PC-3 (cell line): Measurements from ENCODE around the gene CTDNEP1. TPM values are rescaled to one million over a fixed set of nuclear protein-coding genes. Genes with fewer than 3 reads are reported as not detected.

Experiments used
- ATAC-seq: fragments of 200-7000 bp; cut with Tn5 transposase; 2 replicates; pipeline ENCODE4 v1.9.1; 2020; ENCODE audit warnings: mild to moderate bottlenecking, moderate library complexity
- BruUV-seq: library from RNA; stranded (reverse); fragments of 400-500 nt; replicated peaks from 2 replicates; lab custom pipeline; 2021; lab: Mats Ljungman, UMichigan
- CTCF ChIA-PET: fragments of 300-600 bp; sonication (Branson Sonifier 250); formaldehyde crosslinking; loops from one replicate; lab custom pipeline; 2022; ENCODE audit warnings: antibody characterized with exemption; lab: Charles Lee
- POLR2A ChIA-PET: fragments of 300-600 bp; sonication (Branson Sonifier 250); formaldehyde crosslinking; loops from one replicate; lab custom pipeline; 2022; ENCODE audit warnings: antibody characterized with exemption; ENCODE audit not compliant: unreplicated experiment; lab: Charles Lee
- DNase-seq: peaks from one replicate; pipeline ENCODE4 v3.0.0-alpha.2; 2015
- H2AFZ ChIP-seq: fragments of 300-600 bp; sonication (generic); 2 replicates; pipeline ENCODE4 v1.6.0; 2016; ENCODE audit warnings: antibody characterized with exemption, low read length
- H3F3A ChIP-seq: fragments of 300-600 bp; sonication (generic); one replicate; pipeline ENCODE4 v1.6.0; 2017; ENCODE audit warnings: antibody characterized with exemption, low read length, control low read depth, mild to moderate bottlenecking; ENCODE audit not compliant: unreplicated experiment
- H3K27ac ChIP-seq: fragments of 300-600 bp; sonication (generic); 2 replicates; pipeline ENCODE4 v1.5.1; 2016; ENCODE audit warnings: mild to moderate bottlenecking, low read length
- H3K27me3 ChIP-seq: fragments of 300-600 bp; sonication (generic); 2 replicates; pipeline ENCODE4 v1.6.1; 2016; ENCODE audit warnings: low read length, mixed read lengths
- H3K36me3 ChIP-seq: fragments of 300-600 bp; sonication (generic); 2 replicates; pipeline ENCODE4 v1.6.1; 2016; ENCODE audit warnings: low read depth, mixed run types, low read length, mixed read lengths
- H3K4me1 ChIP-seq: fragments of 300-600 bp; sonication (generic); 2 replicates; pipeline ENCODE4 v1.5.1; 2016; ENCODE audit warnings: low read length; ENCODE audit not compliant: insufficient read depth
- H3K4me2 ChIP-seq: fragments of 300-600 bp; sonication (generic); 2 replicates; pipeline ENCODE4 v1.6.0; 2016; ENCODE audit warnings: low read length
- H3K4me3 ChIP-seq: fragments of 300-600 bp; sonication (generic); 2 replicates; pipeline ENCODE4 v1.5.1; 2016; ENCODE audit warnings: mild to moderate bottlenecking, low read length, mixed read lengths
- H3K79me2 ChIP-seq: fragments of 300-600 bp; sonication (generic); 2 replicates; pipeline ENCODE4 v1.6.1; 2017; ENCODE audit warnings: low read length, mixed read lengths
- H3K9ac ChIP-seq: fragments of 300-600 bp; sonication (generic); 2 replicates; pipeline ENCODE4 v1.6.0; 2016; ENCODE audit warnings: mild to moderate bottlenecking, low read length
- H3K9me2 ChIP-seq: fragments of 300-600 bp; sonication (generic); replicated peaks from 2 replicates; pipeline ENCODE4 v1.6.1; 2016; ENCODE audit warnings: mixed run types, low read length, mixed read lengths
- H3K9me3 ChIP-seq: fragments of 300-600 bp; sonication (generic); 2 replicates; pipeline ENCODE4 v1.6.1; 2016; ENCODE audit warnings: low read length, mixed read lengths
- H4K20me1 ChIP-seq: fragments of 300-600 bp; sonication (generic); 2 replicates; pipeline ENCODE4 v1.6.1; 2016; ENCODE audit warnings: low read length, mixed read lengths
- EZH2 ChIP-seq: fragments of 300-600 bp; sonication (generic); IDR thresholded peaks from one replicate; pipeline ENCODE4 v1.6.1; 2017; ENCODE audit warnings: antibody characterized with exemption, mild to moderate bottlenecking, low read length; ENCODE audit not compliant: unreplicated experiment
- EZH2phosphoT487 ChIP-seq: fragments of 300-600 bp; sonication (generic); IDR thresholded peaks from 2 replicates; pipeline ENCODE4 v1.6.1; 2018; ENCODE audit warnings: mild to moderate bottlenecking, antibody characterized with exemption, low read length, borderline replicate concordance
- intact Hi-C: fragments of 100-400 bp; cut with micrococcal nuclease; formaldehyde crosslinking; loops from 2 replicates; pipeline ENCODE4 v1.9.0; 2023
- total RNA-seq: library from RNA; depleted of rRNA; stranded (reverse); fragments of >200 nt; gene quantifications from 2 replicates; pipeline ENCODE4 v1.2.3, GENCODE V29; 2014
- TF ChIP-seq, protein P1 (sequence below): fragments of 300-600 bp; sonication (generic); conservative IDR thresholded peaks from 2 replicates; pipeline ENCODE4 v1.5.1; 2017; ENCODE audit warnings: antibody characterized with exemption, low read depth, mild to moderate bottlenecking, low read length

Gene CTDNEP1
- total RNA-seq, 1 experiment from 2014 or later, result 52.4 TPM

GRCh38 chr17:7218758-7219157 lies 32.8 kb downstream of the CTDNEP1 start:
- Histone ChIP-seq H3K27ac (no peak overlapping the region), H3K9ac (no peak overlapping the region), H3F3A (no peaks in the 10 kb centered on the region), H3K4me2 (peak overlapping the region; percentile 86; the same call in 1 of the 2 replicates), H2AFZ (no peak overlapping the region), H3K79me2 (peaks cover 41% of the 10 kb centered on the region), H3K9me2 (no peaks in the 10 kb centered on the region), H3K36me3 (peaks cover 25% of the 10 kb centered on the region), H3K4me3 (no peak overlapping the region), H3K9me3 (no peaks in the 10 kb centered on the region), H3K4me1 (peaks cover 34% of the 10 kb centered on the region), H4K20me1 (peaks cover 14% of the 10 kb centered on the region; the same call in 1 of the 2 replicates), H3K27me3 (no peaks in the 10 kb centered on the region)
- CTCF ChIA-PET, result no interaction called here
- POLR2A ChIA-PET, result no interaction called here
- TF ChIP-seq, protein P1, sequence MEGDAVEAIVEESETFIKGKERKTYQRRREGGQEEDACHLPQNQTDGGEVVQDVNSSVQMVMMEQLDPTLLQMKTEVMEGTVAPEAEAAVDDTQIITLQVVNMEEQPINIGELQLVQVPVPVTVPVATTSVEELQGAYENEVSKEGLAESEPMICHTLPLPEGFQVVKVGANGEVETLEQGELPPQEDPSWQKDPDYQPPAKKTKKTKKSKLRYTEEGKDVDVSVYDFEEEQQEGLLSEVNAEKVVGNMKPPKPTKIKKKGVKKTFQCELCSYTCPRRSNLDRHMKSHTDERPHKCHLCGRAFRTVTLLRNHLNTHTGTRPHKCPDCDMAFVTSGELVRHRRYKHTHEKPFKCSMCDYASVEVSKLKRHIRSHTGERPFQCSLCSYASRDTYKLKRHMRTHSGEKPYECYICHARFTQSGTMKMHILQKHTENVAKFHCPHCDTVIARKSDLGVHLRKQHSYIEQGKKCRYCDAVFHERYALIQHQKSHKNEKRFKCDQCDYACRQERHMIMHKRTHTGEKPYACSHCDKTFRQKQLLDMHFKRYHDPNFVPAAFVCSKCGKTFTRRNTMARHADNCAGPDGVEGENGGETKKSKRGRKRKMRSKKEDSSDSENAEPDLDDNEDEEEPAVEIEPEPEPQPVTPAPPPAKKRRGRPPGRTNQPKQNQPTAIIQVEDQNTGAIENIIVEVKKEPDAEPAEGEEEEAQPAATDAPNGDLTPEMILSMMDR, result no peak
- TF ChIP-seq EZH2 (no peak), EZH2phosphoT487 (no peak)
- no TSS peak for BruUV-seq
- DNase-seq (no peak), ATAC-seq (no peak)
- intact Hi-C loops, result no loop called here

DNA sequence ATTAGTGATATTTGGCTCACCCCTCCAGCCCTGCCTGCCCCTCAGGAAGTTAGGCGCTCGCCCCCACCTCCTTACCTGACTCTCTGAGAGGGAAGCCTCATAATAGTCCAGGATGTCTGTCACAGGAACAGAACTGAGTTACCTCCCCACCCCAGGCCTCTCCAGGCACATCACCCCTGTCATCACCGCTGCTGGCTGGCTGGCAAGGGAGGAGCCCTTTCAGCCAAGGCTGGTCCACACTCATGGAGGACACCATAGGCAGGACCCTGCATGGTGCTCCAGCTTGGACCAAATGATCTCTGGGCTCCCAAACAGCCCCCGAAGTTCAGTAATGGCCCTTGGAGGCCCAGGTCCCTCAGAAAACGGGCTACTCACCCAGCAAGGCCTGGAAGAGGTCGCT lies 33.4 kb downstream of the CTDNEP1 start:
- peaks cover 19% of the 10 kb centered on the region for H3K36me3 ChIP-seq
- no peaks in the 10 kb centered on the region for H3K9me3 ChIP-seq
- H3K4me3 ChIP-seq, result no peak overlapping the region
- TF ChIP-seq EZH2phosphoT487 (no peak), EZH2 (no peak)
- TF ChIP-seq, protein P1, result no peak
- ChIA-PET POLR2A (no interaction called here), CTCF (no interaction called here)
- DNase-seq (no peak), ATAC-seq (no peak)
- no peaks in the 10 kb centered on the region for H3F3A ChIP-seq
- H3K79me2 ChIP-seq, result peaks cover 47% of the 10 kb centered on the region
- H3K27me3 ChIP-seq, result no peaks in the 10 kb centered on the region
- peaks cover 34% of the 10 kb centered on the region for H3K4me1 ChIP-seq
- H3K4me2 ChIP-seq, result peak overlapping the region; percentile 73; the same call in 1 of the 2 replicates
- peaks cover 14% of the 10 kb centered on the region; the same call in 1 of the 2 replicates for H4K20me1 ChIP-seq
- no TSS peak for BruUV-seq
- H2AFZ ChIP-seq, result peak overlapping the region; percentile 65; the same call in 1 of the 2 replicates
- no peak overlapping the region for H3K27ac ChIP-seq
- no peaks in the 10 kb centered on the region for H3K9me2 ChIP-seq
- H3K9ac ChIP-seq, result no peak overlapping the region
- intact Hi-C loops, result no loop called here

DNA sequence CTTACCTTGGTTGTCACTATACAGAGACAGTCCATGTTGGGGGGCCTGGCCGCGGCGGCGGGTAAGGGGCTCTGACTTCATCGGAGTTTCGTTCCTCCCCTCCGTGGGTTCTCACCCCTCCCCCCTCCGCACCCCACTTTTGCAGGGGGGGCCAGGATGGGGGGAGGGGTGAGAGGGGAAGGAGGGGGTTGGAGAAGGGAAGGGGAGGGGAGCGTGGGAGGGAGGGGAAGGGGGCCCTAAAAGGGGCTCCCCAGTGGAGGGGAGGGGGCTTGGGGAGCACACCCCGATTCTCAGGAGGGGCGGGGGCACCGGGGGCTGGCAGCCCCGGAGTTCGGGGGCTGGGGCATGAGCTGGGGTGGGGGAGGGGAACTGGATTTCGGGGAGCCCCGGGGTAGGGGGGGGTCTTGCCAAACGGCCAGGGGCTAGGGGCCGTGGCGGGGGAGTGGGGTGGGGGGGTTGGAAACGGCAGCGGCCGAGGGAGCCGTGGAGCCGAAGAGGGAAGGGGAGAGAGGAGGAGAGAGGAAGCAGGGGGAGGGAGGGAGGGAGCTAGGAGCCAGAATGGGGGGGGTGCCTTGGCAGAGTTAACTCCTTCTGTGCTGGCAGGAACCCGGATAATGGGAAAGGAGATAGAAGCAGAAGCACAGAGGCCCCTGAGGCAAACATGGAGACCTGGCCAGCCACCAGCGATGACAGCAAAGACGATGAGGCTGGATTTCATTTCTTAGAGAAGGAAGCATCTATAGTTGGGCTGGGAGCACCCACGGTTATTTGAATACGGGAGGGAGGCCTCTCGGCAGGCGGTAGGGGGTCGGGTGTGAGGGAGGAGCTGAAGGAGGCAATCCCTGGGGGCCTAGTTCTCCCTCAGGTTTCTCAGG lies 34.2 kb downstream of the CTDNEP1 start:
- no peaks in the 10 kb centered on the region for H3K9me2 ChIP-seq
- H3K4me3 ChIP-seq, result peak overlapping the region; percentile 65
- no peaks in the 10 kb centered on the region for H3K27me3 ChIP-seq
- H3K4me2 ChIP-seq, result peak overlapping the region; percentile 86
- no peak overlapping the region for H3K27ac ChIP-seq
- peaks cover 11% of the 10 kb centered on the region for H3K36me3 ChIP-seq
- peak overlapping the region; percentile 65; the same call in 1 of the 2 replicates for H2AFZ ChIP-seq
- DNase-seq (peak; percentile 45), ATAC-seq (no peak)
- H3K4me1 ChIP-seq, result peaks cover 34% of the 10 kb centered on the region
- POLR2A ChIA-PET, result interaction anchor here (0.5 kb wide), 1 partner anchor 165 kb away, joined by 3 read pairs; no protein-coding TSS in a partner anchor
- BruUV-seq, result no TSS peak
- peak overlapping the region; percentile 48; the same call in 1 of the 2 replicates for H3K9ac ChIP-seq
- intact Hi-C loops, result no loop called here
- no peak for TF ChIP-seq EZH2
- TF ChIP-seq EZH2phosphoT487, result no peak
- TF ChIP-seq, protein P1, result no peak
- no peaks in the 10 kb centered on the region for H3K9me3 ChIP-seq
- CTCF ChIA-PET, result no interaction called here
- H3K79me2 ChIP-seq, result peaks cover 42% of the 10 kb centered on the region
- no peaks in the 10 kb centered on the region for H3F3A ChIP-seq
- H4K20me1 ChIP-seq, result peaks cover 11% of the 10 kb centered on the region; the same call in 1 of the 2 replicates
